GM18507 (cell line): ENCODE data around the gene RRBP1.
"Not testable (repeated sequence)": the region's sequence is repeated elsewhere in the genome, so short reads cannot be mapped to it uniquely, and the experiment has no call there.

ENCODE experiments used
- DNase-seq: peaks from one replicate; pipeline ENCODE4 v3.0.0; 2011; ENCODE audit warnings: low read depth; ENCODE audit not compliant: insufficient read length; ENCODE audit errors: extremely low spot score
- FAIRE-seq: peaks from 2 replicates; lab custom pipeline; 2011; peaks lifted over from hg19 to GRCh38; lab: Jason Lieb, UNC

RRBP1 gene

DNA sequence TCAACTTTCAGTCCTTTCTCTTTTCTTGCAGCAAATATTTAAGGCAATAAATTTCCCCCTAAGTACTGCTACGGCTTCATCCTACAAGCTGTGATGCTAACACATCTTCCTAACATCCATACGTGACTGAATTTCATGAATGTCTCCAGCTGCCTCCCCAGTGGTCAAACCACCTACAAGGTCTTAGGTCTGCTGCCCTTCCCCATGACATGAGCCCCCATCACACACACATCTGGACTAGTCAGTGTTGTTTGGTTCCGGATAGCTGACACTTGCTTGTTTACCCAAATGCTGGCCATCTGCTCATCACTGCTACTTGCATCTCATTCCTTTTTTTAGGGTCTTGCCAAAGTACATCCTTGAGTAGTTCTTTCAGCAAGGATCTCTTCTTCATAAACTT lies 14.6 kb downstream of the RRBP1 start:
- FAIRE-seq, result no peak
- no peak for DNase-seq

DNA sequence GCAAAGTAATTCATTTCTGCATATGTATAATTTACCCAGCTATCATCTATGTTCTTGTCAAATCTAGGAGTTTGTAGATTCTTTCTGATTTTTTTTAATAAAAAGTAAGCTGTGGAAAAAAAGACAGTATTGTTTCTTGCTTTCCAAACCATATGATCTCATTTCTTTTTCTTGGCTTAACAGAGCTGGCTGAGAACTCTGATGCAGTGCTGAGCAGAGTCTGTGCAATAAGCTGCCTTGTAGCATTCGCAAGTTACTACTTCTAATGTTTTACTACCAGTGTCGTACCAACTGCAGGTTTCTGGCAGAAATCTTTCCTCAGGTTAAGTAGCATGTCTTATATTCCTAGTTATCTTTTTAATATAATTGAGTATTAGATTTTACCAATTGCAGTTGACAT lies 15.6 kb downstream of the RRBP1 start:
- FAIRE-seq (no peak), DNase-seq (no peak)

DNA sequence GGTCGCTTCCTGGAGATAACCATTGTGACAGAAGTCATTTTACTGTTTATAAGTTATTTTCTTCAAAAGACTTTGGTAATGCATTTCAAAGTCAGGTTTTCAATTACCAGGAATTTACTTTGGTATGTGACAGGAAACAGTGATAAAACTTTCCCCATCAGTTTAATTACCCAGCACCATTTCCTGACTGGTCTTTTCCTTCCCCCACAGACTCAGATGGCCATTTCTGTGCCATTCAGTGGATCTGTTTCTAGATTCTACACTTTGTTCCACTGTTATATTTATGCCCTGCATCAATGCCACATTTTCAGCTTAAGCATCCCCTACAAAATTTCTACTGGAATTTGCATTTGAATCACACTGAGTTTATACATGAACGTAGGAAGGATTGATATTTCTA lies 16.3 kb downstream of the RRBP1 start:
- no peak for FAIRE-seq
- DNase-seq, result no peak

DNA sequence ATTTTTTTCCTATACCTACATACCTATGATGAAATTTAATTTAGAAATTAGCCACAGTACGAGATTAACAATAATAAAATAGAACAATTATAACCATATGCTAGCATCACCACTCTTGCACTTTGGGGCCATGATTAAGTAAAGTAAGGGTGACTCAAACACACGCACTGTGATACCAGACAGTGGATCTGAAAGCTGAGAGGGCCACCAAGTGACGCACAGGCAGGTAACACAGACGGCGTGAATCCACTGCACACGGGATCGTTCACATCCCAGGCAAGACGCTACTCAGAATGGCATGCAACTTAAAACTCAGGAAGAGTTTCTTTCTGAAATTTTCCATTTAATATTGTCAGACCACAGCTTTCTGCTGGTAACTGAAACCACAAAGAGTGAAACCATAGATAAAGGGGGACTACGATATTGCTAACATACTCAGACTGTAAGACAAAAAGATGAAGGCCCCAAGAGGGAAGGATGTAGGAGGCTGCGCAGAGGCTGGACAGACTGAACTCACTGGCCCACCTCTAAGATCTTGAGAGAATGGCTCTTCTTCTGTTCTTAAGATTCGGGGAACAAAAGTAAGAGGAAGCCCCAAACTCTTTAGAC lies 17.9 kb downstream of the RRBP1 start:
- FAIRE-seq (peak; percentile 21), DNase-seq (no peak)

DNA sequence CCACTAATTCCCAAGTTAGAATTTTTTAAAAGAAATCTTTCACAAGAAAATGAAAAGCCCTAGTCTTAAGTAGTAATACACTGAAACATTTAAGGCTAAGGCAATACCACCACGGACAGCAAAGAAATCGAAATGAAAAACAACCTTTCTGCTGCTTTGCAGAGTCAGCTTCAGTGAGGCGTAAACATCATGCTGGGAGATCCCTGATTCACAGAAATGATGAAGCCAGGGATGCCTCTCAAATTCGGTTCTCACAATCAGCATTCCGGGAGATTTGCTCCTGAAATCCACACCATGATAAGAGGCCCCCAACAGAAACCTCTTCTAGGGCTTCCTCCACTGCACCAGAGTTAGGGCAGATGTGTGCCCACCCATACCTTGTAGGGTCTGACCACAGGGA lies 18.6 kb downstream of the RRBP1 start:
- FAIRE-seq, result no peak
- no peak for DNase-seq

DNA sequence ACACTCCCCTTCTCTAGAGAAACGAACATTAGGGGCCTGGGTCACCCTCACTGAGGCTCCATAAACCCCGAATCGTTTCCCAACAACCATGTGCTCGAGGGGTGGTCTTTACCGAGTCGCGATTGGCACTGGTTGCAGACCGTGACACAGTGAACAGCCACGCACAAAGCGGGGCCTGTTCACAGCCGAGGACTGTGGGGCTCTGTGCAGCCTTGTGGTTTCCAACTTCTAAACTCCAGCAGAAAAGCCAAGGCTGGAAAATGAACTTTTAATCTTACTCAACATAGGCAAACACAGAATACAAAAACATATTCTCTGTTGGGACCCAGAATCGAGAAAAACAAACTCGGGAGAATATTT lies 19.0 kb downstream of the RRBP1 start:
- FAIRE-seq, result no peak
- DNase-seq, result no peak

DNA sequence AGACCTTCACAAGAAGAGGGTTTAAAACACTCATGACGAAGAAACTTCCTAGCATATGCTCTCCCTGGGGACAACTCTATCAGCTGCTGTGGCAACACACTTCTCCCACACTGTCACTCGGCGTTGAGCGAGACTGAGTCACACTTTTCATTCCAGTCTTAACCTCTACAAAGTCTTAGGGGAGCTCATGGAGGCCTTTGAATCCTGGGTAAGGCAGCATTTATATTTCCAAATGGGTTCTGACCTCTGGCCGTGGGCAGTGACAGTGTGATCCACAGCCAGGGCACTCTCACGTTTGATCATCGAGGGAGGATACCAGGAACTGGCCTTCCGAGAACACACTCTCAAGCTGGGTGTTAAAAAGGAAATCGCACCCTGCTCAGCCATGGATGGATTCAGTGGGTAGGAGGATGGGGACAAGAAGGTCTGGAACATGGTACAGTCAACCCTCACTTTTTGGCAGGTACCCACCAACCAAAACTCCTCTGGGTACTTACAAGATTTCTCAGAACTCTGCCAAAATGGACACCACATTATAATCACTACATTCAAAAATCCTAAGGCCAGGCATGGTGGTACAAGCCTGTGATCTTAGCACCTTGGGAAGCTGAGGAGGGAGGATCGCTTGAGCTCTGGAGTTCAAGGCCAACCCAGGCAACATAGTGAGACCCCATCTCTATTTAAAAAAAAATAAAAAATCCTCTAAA lies 19.6 kb downstream of the RRBP1 start:
- DNase-seq, result no peak
- FAIRE-seq, result peak; percentile 67

DNA sequence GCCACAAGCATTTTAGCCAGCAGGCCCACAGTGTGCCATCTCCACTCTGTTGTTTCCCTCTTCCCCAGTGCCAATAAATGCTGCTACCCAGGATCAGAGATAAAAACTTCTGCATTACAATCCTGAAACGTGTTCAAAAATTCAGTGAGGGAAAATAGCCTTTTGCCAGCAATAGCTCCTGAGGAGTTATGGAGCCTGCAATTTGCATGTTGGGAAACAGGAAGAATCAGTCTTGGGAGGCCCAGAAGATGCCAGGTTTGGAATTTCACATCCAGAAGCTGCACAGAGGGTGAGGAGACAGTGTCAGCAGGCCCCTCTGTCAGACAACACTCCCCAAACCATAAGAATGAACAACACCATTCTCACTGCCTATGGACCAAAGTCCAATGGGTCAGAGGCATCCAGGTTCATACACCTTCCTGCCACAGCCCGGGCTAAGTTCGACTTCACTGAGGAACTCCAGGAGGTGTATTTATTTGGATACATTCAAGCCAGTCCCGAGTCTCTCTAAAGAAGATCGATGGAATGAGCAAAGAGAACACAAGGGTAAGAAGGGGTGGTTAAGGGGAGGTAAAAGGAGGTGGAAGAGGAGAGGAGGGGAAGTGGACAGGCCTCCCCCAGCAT lies 20.8 kb downstream of the RRBP1 start:
- FAIRE-seq (no peak), DNase-seq (no peak)

DNA sequence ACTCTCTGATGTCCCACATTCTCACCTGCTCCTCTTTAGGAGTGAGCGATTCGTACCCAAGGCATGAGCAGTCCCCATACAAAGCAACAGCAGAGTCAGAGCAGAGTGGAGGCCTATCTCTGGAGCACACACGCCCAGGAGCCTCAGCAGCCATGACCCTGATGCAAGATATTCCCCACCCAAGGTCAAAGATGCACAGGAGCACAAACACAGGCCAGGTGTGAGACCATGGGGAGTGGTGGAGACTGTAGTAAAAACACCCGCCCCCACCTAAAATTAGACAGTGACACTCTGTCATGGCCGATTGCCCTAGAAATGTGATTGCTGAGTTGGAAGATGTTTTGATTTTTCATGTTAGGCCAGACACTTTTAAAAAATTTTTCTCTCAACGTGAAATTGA lies 21.4 kb downstream of the RRBP1 start:
- no peak for FAIRE-seq
- no peak for DNase-seq

DNA sequence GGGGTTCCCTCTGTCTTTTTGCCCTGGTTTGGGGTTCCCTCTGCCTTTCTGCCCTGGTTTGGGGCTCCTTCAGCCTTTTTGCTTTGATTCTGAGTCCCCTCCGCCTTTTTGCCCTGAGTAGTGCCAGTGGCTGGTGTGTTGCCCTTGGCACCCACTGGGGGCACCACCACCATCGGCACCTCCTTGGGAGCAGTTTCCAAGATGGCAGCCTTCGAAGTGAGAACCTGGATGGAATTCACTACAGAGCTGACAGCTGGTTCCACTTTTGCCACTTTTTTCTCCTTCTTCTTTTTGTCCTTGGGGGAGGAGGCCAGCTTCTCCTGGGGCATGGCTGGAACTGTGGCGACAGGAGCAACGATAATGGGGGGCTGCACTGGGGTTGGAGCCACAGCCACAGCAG lies 22.2 kb downstream of the RRBP1 start:
- FAIRE-seq (no peak), DNase-seq (no peak)

DNA sequence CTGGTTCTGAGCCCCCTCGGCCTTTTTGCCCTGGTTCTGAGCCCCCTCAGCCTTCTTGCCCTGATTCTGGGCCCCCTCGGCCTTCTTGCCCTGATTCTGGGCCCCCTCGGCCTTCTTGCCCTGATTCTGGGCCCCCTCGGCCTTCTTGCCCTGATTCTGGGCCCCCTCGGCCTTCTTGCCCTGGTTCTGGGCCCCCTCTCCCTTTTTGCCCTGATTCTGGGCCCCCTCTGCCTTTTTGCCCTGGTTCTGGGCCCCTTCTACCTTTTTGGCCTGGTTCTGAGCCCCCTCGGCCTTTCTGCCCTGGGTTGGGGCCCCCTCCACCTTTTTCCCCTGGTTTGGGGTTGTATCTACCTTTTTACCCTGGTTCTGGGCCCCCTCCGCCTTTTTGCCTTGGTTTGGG lies 22.7 kb downstream of the RRBP1 start:
- not testable (repeated sequence) for FAIRE-seq, DNase-seq

DNA sequence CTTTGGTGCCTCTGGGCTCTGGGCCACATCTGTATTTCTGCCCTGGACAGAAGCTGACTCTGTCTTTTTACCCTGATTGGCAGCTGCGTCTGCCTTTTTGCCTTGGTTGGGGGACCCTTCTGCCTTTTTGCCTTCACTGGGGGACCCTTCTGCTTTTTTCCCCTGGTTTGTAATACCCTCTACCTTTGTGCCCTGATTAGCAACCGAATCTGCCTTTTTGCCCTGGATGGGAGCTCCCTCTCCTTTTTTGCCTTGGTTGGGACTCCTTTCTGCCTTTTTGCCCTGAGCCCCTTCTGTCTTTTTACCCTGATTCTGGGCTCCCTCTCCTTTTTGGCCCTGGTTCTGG lies 23.4 kb downstream of the RRBP1 start:
- FAIRE-seq (no peak), DNase-seq (no peak)

DNA sequence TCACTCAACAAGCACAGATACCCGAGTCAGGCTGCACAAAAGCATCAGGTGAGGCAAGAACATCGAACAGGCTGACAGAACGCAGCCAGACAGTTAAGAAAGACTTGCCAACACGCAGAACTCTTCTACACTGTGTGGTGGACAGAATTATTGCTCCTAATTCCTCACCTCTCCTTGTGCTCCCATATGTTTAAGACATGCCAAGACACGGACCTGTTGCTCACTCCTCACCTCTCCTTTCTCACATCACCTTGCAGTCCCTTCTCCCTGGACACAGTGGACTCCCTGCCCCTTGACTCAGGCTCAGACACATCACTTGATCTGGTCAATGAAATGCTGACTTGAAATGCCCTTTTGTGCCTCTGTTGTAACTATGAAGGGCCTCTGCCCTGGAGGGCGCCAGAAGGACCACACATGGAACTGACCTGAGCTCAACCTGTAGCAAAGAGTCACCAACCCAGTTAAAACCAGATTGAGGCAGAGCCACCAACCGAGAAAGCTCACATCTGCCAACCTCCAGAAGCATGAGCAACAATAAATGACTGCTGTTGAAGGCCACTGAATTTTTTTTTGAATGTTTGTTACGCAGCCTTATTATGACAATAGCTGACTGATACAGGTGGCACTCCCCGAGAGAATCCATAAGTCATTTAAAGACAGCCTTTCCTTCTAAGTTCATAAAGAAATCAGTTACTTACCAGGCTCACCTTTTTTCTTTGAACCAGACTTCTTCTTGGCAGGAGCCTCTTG lies 24.0 kb downstream of the RRBP1 start:
- FAIRE-seq (no peak), DNase-seq (no peak)

DNA sequence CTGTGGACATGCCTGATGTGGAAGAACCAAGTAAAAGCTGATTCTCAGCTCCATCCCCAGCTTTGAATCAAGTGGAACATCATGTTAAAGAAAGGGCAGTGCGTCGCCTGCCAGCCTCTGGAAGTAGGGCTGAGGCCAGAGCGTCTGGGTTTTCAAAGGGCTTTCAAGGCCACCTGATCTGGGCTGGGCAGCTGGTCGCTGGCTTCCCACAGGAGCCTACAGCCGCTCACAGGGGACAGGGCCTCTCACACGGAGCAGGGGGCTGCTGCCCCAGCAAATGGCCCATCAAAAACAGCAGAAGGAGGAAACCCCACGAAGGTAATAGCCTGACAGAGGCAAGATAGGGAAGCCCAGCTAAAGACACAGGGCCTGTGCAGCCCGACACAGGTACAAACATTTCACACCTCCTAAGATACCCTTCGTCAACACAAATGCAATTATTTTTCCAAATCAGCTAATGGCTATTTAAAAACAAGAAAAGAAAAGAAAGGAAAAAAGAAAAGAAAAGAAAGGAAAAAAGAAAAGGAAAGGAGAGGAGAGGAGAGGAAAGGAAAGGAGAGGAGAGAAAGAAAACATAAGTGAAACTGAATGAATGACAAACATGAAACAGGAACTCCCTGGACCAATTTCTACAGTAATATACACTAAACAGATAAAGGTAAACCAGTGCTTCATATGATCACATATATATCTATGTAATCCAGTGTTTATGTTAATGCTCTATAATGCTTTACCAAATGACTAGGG lies 24.8 kb downstream of the RRBP1 start:
- FAIRE-seq (no peak), DNase-seq (no peak)

DNA sequence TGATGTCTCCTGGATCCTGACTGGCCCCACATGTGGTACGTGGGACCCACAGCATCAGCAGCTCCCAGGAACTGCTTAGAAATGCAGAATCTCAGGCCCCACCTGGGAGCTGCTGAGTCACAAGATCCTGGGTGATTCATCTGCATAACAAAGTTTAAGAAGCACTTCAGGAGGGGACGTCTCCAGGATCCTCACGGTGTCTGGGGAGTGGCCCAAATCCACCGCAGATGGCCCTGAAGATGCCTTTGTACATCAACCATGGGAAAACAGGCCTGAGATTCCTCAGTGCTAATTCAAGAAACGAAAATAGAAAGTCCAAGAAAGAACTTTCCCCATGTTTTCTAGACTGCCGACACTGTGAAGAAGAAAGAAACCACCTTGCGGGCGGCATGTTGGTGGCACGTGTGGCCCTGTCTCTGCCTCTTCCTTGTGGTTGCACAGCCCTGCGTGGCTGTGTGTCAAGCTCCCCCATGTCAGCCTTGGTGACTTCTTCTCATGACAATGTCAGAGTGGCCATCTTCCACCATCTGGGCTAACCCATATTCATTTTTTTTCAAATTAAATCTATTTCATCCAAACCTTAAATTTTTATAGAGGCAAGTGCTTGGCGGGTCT lies 26.1 kb downstream of the RRBP1 start:
- DNase-seq (no peak), FAIRE-seq (no peak)

DNA sequence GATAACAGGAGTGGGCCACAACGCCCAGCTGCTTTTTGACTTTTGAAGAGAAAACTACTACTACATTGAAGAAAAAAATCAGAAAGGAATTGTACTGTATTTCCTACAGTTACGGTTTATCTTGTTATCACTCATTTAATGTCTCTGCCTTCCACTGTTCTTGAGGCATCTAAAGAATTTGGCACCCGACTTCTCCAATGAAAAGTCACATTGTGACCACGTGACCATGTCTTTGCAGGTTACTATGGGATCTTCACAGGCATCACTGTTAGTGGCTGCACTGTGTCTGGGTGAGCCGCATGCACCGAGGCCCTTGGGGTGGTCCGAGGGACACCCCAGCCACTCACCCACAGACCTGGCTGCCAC lies 26.8 kb downstream of the RRBP1 start:
- FAIRE-seq, result no peak
- no peak for DNase-seq

DNA sequence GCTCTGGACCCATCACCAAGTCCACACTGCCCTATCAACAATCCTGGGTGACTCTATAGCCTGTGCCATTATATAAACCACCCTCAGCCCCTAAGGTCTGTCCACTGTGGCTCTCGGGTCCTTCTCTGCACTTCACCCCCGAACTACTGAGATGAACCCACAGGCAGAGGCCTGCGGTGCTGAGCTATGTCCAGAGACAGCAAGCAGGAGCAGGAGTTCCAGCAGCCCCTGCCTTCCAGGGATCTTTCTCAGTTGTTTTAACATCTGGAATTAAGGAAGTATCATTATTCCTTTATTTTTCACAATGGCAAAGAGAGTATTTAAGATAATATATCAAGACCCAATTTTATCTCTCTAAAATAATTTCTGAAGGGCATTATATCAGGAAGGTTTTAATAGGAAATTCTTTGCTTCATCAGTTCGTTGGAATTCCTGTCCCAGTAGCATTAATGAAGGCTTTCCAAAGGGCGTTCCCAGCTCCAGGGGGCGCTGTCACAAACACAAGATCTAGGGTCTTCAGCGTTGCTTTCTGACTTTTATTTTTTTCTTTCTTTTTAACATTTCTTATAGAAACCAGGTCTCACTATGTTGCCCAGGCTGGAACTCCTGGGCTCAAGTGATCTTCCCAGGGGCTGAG lies 27.3 kb downstream of the RRBP1 start:
- DNase-seq, result no peak
- FAIRE-seq, result no peak

DNA sequence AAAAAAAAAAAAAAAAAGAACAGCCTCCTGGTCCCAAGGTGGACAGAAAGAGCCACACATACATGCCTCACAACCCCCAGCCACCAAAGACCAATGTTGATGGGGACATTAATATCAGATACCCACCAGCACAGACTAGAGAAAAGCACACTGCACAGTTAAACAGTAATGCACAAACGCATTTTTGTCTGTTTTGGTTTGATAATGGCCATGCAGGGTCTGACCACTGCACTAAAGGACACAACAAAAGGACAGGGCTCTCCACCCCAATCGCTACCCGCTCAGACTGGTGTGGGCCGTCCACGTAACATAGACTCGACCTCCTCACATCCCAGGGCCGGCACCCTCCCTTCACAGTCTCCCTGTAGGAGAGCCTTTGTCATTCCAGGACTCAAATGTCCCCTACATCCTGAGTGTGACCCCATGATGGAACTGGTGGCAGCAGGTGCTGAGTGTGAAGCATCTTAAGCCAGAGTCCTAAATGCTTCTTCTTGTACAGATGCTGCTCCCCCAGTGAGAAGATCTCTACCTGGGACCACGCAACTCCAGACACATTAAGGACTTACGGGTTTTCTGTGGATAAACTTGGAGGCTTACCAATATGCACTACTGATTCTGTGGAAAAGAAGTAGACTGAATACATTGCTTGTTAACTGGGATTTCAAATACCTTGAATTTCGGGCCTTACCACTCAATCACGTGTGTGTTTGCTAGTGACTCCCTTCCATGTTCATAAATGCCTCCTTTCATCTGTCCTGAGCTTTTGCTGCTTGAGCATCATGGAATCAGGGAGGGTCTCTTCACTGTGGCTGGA lies 28.0 kb downstream of the RRBP1 start:
- DNase-seq, result no peak
- FAIRE-seq, result no peak
